Loucy (cell line): ENCODE measurements around the gene MACROD2.

Experiments
- EZH2phosphoT487 ChIP-seq: fragments of 200-600 bp; IDR thresholded peaks from 2 replicates; pipeline ENCODE4 v1.6.1; 2018; ENCODE audit warnings: antibody characterized with exemption, mild to moderate bottlenecking, moderate library complexity, borderline replicate concordance
- TF ChIP-seq, protein P1 (sequence below): fragments of 200-600 bp; sonication (generic); conservative IDR thresholded peaks from 2 replicates; pipeline ENCODE4 v1.5.1; 2014; ENCODE audit warnings: mild to moderate bottlenecking, antibody characterized with exemption, low read length

DNA sequence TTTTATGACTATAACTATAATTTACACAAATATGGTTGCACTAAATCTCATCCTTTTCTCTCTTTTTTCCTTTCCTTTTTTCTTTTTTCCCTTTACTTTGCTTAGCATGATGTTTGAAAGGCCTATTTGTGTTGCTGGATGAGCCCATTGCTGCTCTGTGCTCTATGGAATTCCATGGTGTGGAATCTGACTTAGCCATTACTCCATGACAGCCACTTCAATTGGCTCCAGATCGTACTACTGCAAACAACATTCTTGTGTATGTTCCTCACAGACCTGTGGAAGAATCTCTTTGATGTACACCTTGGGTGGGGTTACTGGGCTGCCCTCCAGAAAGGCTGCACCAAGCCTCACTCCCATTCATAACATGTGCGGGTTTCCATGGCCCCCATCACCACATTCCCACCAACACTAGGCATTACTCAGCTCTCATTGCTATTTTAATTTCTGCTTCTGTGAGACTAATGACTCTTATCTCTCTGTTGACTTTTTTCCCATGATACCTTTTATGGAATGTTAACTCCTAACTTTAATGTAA lies 1598.9 kb downstream of the MACROD2 start:
- TF ChIP-seq, protein P1, sequence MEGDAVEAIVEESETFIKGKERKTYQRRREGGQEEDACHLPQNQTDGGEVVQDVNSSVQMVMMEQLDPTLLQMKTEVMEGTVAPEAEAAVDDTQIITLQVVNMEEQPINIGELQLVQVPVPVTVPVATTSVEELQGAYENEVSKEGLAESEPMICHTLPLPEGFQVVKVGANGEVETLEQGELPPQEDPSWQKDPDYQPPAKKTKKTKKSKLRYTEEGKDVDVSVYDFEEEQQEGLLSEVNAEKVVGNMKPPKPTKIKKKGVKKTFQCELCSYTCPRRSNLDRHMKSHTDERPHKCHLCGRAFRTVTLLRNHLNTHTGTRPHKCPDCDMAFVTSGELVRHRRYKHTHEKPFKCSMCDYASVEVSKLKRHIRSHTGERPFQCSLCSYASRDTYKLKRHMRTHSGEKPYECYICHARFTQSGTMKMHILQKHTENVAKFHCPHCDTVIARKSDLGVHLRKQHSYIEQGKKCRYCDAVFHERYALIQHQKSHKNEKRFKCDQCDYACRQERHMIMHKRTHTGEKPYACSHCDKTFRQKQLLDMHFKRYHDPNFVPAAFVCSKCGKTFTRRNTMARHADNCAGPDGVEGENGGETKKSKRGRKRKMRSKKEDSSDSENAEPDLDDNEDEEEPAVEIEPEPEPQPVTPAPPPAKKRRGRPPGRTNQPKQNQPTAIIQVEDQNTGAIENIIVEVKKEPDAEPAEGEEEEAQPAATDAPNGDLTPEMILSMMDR, result no peak
- TF ChIP-seq EZH2phosphoT487, result no peak
